ENCODE results near the gene ANKRD11.
"Not testable (repeated sequence)": the region's sequence is repeated elsewhere in the genome, so short reads cannot be mapped to it uniquely, and the experiment has no call there.

ANKRD11 gene

DNA sequence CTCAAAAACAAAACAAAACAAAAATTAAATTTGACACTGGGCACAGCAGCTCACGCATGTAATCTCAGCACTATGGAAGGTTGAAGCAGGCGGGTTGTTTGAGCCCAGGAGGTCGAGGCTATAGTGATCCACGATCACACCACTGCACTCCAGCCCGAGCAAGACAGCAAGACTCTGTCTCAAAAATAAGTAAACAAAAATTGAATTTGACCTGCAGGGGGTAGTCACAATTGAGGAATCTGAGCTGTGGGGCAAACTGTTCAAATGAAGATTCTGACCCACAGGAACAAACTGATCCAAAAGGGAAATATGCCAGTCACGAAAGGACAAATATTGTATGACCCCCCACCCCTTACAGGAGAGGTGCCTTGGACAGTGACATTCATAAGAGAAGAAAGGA lies 29.8 kb downstream of the ANKRD11 start:
- no peak overlapping the region for H3K4me3 ChIP-seq (ENCODE audit: low read depth, low read length)
- DNase-seq (ENCODE audit: low read depth), result no peak
- TF ChIP-seq CTCF (conservative IDR thresholded peaks at IDR 0.05; ENCODE audit: low read depth, low read length), result no peak

DNA sequence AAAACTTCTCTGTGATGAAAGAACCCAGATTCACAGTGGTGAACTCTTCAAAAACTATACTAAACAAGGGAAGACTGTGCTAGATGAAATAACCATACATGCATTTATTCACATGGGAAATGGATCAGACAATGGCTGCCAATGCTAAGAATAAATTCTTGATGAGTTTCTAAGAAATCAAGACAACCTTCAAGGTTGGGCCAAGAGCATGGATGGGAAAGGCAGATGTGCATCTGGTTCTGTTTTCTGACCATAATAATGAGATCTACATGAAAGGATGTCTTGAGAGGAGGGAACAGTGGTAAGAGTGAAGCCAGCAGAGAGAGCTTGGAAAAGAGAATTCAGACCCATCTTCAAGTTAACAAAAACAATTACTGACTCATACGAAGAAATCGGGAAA lies 31.4 kb downstream of the ANKRD11 start:
- H3K4me3 ChIP-seq (ENCODE audit: low read depth, low read length), result no peak overlapping the region
- no peak for DNase-seq (ENCODE audit: low read depth)
- no peak for TF ChIP-seq CTCF (conservative IDR thresholded peaks at IDR 0.05; ENCODE audit: low read depth, low read length)

DNA sequence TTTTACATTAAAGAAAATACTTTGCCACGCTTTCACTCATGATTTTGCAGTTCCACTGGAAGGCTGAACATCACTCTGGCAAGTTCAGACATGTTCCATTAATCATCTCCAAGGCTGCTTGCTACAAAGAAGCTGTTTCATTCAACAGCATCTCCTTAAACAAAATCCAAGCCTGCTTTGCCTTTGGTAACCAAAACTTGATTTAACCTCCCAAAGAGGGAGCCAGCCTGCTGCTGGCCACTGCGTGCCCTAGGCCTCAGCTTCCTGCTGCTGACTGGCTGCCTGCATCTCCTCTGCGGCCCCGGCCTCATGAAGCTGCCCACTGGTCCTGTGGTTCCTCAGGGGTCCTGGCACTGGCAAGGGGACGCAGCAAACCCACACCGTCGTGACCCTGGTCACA lies 31.8 kb downstream of the ANKRD11 start:
- no peak for TF ChIP-seq CTCF (conservative IDR thresholded peaks at IDR 0.05; ENCODE audit: low read depth, low read length)
- no peak overlapping the region for H3K4me3 ChIP-seq (ENCODE audit: low read depth, low read length)
- peak; percentile 23 for DNase-seq (ENCODE audit: low read depth)

- H3K4me3 ChIP-seq (ENCODE audit: low read depth, low read length), result no peak overlapping the region
- DNase-seq (ENCODE audit: low read depth), result no peak
- TF ChIP-seq CTCF (conservative IDR thresholded peaks at IDR 0.05; ENCODE audit: low read depth, low read length), result no peak
These were observed 33.9 kb downstream of the ANKRD11 start for GRCh38 chr16:89456419-89456959.

GRCh38 chr16:89455692-89456091 lies 34.7 kb downstream of the ANKRD11 start:
- no peak for DNase-seq (ENCODE audit: low read depth)
- TF ChIP-seq CTCF (conservative IDR thresholded peaks at IDR 0.05; ENCODE audit: low read depth, low read length), result no peak
- H3K4me3 ChIP-seq (ENCODE audit: low read depth, low read length), result no peak overlapping the region

DNA sequence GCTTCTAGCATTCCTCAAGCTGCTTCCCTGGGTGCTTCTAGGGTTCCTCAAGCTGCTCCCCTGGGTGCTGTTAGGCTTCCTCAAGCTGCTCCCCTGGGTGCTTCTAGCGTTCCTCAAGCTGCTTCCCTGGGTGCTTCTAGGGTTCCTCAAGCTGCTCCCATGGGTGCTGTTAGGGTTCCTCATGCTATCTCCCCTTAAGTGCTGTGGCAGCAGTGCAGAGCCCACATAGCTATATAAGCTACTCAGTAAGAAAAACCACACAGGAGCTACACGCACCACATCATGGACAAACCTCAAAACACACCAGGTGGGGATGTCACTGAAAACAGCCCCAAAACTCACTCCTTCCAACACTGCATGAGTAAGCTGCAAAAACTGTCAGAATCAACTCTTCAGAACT lies 35.2 kb downstream of the ANKRD11 start:
- no peak for TF ChIP-seq CTCF (conservative IDR thresholded peaks at IDR 0.05; ENCODE audit: low read depth, low read length)
- H3K4me3 ChIP-seq (ENCODE audit: low read depth, low read length), result no peak overlapping the region
- no peak for DNase-seq (ENCODE audit: low read depth)

GRCh38 chr16:89454378-89455125 lies 35.8 kb downstream of the ANKRD11 start:
- not testable (repeated sequence) for H3K4me3 ChIP-seq (ENCODE audit: low read depth, low read length); DNase-seq (ENCODE audit: low read depth)

Data from choroid plexus epithelial cell (primary cell).